WTC11 (cell line): ENCODE data around the gene TNXB.

Experiments
- CTCF ChIP-seq: fragments of 200-600 bp; IDR thresholded peaks from 2 replicates; pipeline ENCODE4 v1.8.0; 2022; ENCODE audit warnings: antibody characterized with exemption
- USF1 ChIP-seq: sonication (generic); formaldehyde crosslinking; IDR thresholded peaks from 2 replicates; pipeline ENCODE4 v1.8.0; 2022; ENCODE audit warnings: mild to moderate bottlenecking, missing genetic modification reagents
- ZNF121 ChIP-seq: sonication (generic); formaldehyde crosslinking; IDR thresholded peaks from 2 replicates; pipeline ENCODE4 v1.8.0; 2023; ENCODE audit warnings: missing genetic modification reagents
- ZNF232 ChIP-seq: sonication (generic); formaldehyde crosslinking; IDR thresholded peaks from 2 replicates; pipeline ENCODE4 v1.8.0; 2022; ENCODE audit warnings: mild to moderate bottlenecking, missing genetic modification reagents

GRCh38 chr6:32118782-32119628 is 9.9 kb upstream of the TNXB start:
- TF ChIP-seq CTCF = peak; percentile 67
- TF ChIP-seq ZNF121 (CRISPR knock-in tag) = no peak
- no peak for TF ChIP-seq USF1 (CRISPR knock-in tag)
- TF ChIP-seq ZNF232 (CRISPR knock-in tag) = no peak
